ENCODE measurements around the gene TFB1M.

TFB1M gene

GRCh38 chr6:155292711-155293110, 21.6 kb downstream of the TFB1M start:
- DNase-seq (ENCODE audit: low read depth) = no peak
- H3K4me3 ChIP-seq (ENCODE audit: low read length) = no peak overlapping the region
- TF ChIP-seq CTCF (conservative IDR thresholded peaks at IDR 0.05; ENCODE audit: low read length) = no peak

GRCh38 chr6:155291291-155291690, 23.0 kb downstream of the TFB1M start:
- H3K4me3 ChIP-seq (ENCODE audit: low read length) = no peak overlapping the region
- TF ChIP-seq CTCF (conservative IDR thresholded peaks at IDR 0.05; ENCODE audit: low read length) = no peak
- no peak for DNase-seq (ENCODE audit: low read depth)

- no peak overlapping the region for H3K4me3 ChIP-seq (ENCODE audit: low read length)
- no peak for TF ChIP-seq CTCF (conservative IDR thresholded peaks at IDR 0.05; ENCODE audit: low read length)
- no peak for DNase-seq (ENCODE audit: low read depth)
Observed at GRCh38 chr6:155290491-155290890, 23.8 kb downstream of the TFB1M start.

- no peak overlapping the region for H3K4me3 ChIP-seq (ENCODE audit: low read length)
- no peak for TF ChIP-seq CTCF (conservative IDR thresholded peaks at IDR 0.05; ENCODE audit: low read length)
- DNase-seq (ENCODE audit: low read depth) = no peak
Observed at GRCh38 chr6:155287762-155288161, 26.5 kb downstream of the TFB1M start.

- TF ChIP-seq CTCF (conservative IDR thresholded peaks at IDR 0.05; ENCODE audit: low read length) = no peak
- H3K4me3 ChIP-seq (ENCODE audit: low read length) = no peak overlapping the region
- no peak for DNase-seq (ENCODE audit: low read depth)
Observed at GRCh38 chr6:155284775-155285174, 29.5 kb downstream of the TFB1M start.

GRCh38 chr6:155278319-155279049, 35.8 kb downstream of the TFB1M start:
- no peak for DNase-seq (ENCODE audit: low read depth)
- H3K4me3 ChIP-seq (ENCODE audit: low read length) = no peak overlapping the region
- no peak for TF ChIP-seq CTCF (conservative IDR thresholded peaks at IDR 0.05; ENCODE audit: low read length)

GRCh38 chr6:155276638-155277037, 37.6 kb downstream of the TFB1M start:
- H3K4me3 ChIP-seq (ENCODE audit: low read length) = no peak overlapping the region
- no peak for TF ChIP-seq CTCF (conservative IDR thresholded peaks at IDR 0.05; ENCODE audit: low read length)
- no peak for DNase-seq (ENCODE audit: low read depth)
